ENCODE measurements around the gene FTL. TPM values are rescaled to one million over a fixed set of nuclear protein-coding genes. Genes with fewer than 3 reads are reported as not detected.

FTL gene
- total RNA-seq, 1 donor from 2014 or later: 4,380 TPM

DNA sequence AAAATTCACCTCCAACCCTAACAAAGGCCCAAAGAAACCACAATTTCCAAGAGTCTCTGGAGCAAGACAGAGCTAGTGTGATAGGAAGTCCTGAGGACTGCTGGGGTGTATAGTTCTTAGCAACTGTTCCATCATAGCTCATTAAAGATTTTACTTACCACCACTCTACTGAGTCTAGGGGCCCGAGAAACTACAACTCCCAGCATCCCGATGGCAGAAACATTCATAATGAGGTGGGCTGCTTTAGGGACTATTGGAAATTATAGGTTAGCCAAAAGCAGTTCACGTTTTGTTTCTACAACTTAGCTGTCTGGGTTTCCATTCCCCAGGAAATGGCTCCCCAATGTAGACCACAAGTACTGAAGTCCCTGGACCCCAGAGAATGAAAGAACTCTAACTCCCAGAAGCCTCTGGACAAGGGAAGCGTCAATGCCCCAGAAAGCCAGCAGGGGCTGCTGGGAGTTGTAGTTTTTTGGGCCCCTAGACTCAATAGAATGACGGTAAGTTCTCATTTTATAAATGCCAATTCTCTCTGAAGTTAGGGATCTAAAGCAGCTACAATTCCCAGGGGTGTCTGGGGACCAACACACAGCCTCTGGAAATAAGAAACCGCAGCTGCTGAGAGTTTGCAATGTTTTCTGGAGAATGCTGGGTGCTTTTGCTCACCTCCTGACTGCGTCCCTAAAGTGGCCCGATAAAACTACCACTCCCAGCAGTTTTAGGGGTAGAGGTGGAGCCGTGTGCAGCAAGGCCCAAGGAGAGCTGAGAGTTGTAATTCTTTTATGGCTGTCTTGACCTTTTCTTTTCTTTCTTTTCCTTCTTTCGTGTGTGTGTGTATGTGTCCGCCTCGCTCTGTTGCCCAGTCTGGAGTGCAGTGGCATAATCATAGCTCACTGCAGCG is 11.1 kb downstream of the FTL start:
- Histone ChIP-seq H3K36me3 (peaks cover 0 to 28% of the 10 kb centered on the region in 2 donors), H3K4me1 (peaks cover 15% of the 10 kb centered on the region), H3K4me3 (no peak overlapping the region), H3K27ac (no peak overlapping the region), H3K27me3 (no peaks in the 10 kb centered on the region), H3K9me3 (no peaks in the 10 kb centered on the region)
- intact Hi-C loops (cut with DNase I): loop anchor here (5.0 kb wide), 1 partner anchor 179 kb away; no protein-coding TSS in a partner anchor
- TF ChIP-seq POLR2AphosphoS5 (IDR thresholded peaks at IDR 0.05; ENCODE audit: insufficient read depth in 1 of 2, low read depth in 1 of 2): no peak
- TF ChIP-seq, protein P1, sequence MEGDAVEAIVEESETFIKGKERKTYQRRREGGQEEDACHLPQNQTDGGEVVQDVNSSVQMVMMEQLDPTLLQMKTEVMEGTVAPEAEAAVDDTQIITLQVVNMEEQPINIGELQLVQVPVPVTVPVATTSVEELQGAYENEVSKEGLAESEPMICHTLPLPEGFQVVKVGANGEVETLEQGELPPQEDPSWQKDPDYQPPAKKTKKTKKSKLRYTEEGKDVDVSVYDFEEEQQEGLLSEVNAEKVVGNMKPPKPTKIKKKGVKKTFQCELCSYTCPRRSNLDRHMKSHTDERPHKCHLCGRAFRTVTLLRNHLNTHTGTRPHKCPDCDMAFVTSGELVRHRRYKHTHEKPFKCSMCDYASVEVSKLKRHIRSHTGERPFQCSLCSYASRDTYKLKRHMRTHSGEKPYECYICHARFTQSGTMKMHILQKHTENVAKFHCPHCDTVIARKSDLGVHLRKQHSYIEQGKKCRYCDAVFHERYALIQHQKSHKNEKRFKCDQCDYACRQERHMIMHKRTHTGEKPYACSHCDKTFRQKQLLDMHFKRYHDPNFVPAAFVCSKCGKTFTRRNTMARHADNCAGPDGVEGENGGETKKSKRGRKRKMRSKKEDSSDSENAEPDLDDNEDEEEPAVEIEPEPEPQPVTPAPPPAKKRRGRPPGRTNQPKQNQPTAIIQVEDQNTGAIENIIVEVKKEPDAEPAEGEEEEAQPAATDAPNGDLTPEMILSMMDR (IDR thresholded peaks at IDR 0.05): no peak
- no peak for TF ChIP-seq POLR2A (IDR thresholded peaks at IDR 0.05)
- no peak for DNase-seq (ENCODE audit: extremely low spot score in 2 of 2)

DNA sequence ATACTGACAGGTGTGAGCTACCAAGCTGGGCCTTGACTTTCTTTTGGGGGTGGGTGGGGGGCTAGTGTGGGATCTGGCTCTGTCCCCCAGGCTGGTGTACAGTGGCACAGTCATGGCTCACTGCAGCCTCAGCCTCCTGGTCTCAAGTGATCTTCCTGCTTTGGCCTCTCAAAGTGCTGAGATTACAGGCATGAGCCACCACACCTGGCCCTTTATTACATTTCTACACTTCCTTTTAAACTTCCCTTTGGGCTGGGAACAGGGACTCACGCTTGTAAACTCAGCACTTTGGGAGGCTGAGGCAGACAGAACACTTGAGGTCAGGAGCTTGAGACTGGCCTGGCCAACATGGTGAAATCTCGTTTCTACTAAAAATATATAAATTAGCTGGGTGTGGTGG is 12.0 kb downstream of the FTL start:
- TF ChIP-seq POLR2AphosphoS5 (IDR thresholded peaks at IDR 0.05; ENCODE audit: insufficient read depth in 1 of 2, low read depth in 1 of 2) (no peak), POLR2A (IDR thresholded peaks at IDR 0.05) (no peak)
- TF ChIP-seq, protein P1 (IDR thresholded peaks at IDR 0.05): no peak
- Histone ChIP-seq H3K4me3 (no peak overlapping the region), H3K27ac (no peak overlapping the region), H3K4me1 (peaks cover 15% of the 10 kb centered on the region), H3K27me3 (no peaks in the 10 kb centered on the region), H3K9me3 (no peaks in the 10 kb centered on the region), H3K36me3 (peaks cover 0 to 33% of the 10 kb centered on the region in 2 donors)
- DNase-seq (ENCODE audit: extremely low spot score in 2 of 2): no peak
- intact Hi-C loops (cut with DNase I): loop anchor here (5.0 kb wide), 1 partner anchor 180 kb away; no protein-coding TSS in a partner anchor

DNA sequence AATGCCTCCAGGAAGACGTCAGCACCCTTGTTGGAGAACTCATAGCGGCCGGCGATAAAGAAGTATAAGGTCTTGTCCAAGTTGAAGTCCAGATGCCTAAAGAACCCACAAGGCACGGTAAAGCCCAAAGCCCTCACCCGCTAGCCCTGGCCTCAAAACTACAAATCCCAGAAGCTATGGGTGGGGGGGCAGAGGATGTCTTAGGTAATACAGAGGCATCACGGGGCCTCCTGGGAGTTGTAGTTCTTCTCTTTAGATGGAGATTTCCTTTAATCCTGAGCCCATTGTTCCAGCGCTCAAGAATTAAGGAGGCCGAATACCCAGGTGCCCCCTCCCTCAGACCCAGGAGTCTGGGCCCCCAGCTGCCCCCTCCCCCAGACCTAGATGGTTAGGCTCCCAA is 17.2 kb downstream of the FTL start:
- Histone ChIP-seq H3K4me3 (no peak overlapping the region), H3K4me1 (peaks cover 15% of the 10 kb centered on the region), H3K9me3 (no peaks in the 10 kb centered on the region), H3K27me3 (no peaks in the 10 kb centered on the region), H3K36me3 (peaks cover 0 to 58% of the 10 kb centered on the region in 2 donors), H3K27ac (no peak overlapping the region)
- no peak for DNase-seq (ENCODE audit: extremely low spot score in 2 of 2)
- intact Hi-C loops (cut with DNase I): no loop called here
- TF ChIP-seq POLR2AphosphoS5 (IDR thresholded peaks at IDR 0.05; ENCODE audit: insufficient read depth in 1 of 2, low read depth in 1 of 2) (no peak), POLR2A (IDR thresholded peaks at IDR 0.05) (no peak)
- TF ChIP-seq, protein P1 (IDR thresholded peaks at IDR 0.05): no peak

DNA sequence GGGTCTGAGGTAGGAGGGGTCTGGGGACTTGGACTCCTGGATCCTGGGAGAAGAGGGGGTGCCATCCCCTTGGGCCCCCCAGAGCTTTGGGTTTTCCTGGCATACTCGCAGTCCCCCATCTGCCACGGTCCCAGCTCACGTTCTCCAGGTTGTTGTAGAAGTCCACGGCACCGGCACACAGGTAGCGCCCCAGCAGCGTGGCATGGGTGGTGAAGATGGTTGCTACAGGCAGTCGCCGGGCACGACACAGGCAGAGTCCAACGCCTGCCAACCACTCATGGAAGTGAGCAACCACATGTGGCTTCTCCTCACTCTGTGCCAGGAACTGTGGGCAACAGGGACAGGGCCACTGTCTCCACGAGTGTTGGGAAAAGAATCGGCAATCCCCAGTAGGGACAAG is 20.6 kb downstream of the FTL start:
- no peak for TF ChIP-seq POLR2A (IDR thresholded peaks at IDR 0.05)
- no peak for TF ChIP-seq POLR2AphosphoS5 (IDR thresholded peaks at IDR 0.05; ENCODE audit: insufficient read depth in 1 of 2, low read depth in 1 of 2)
- TF ChIP-seq, protein P1 (IDR thresholded peaks at IDR 0.05): no peak
- H3K27ac ChIP-seq: no peak overlapping the region
- intact Hi-C loops (cut with DNase I): no loop called here
- H3K4me1 ChIP-seq: peaks cover 12% of the 10 kb centered on the region
- no peaks in the 10 kb centered on the region for H3K9me3 ChIP-seq
- H3K36me3 ChIP-seq: peaks cover 0 to 64% of the 10 kb centered on the region in 2 donors
- H3K27me3 ChIP-seq: no peaks in the 10 kb centered on the region
- H3K4me3 ChIP-seq: no peak overlapping the region
- DNase-seq (ENCODE audit: extremely low spot score in 2 of 2): no peak

DNA sequence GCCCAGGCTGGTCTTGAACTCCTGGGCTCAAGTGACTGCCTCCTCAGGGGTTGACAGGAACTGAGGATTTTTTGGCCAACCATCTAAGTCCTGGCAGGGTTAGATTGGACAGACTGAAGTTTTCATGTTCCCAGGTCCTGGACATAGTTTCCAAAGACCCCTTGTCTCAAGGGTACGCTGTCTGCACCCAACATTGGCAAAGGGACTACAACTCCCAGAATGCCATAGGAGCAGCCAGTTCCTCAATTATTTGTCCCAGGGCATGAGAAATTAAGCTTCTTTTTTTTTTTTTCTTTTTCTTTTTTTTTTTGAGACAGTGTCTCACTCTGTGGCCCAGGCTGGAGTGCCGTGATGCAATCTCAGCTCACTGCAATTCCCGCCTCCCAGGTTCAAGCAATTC is 21.1 kb downstream of the FTL start:
- Histone ChIP-seq H3K4me3 (no peak overlapping the region), H3K9me3 (no peaks in the 10 kb centered on the region), H3K27ac (no peak overlapping the region), H3K4me1 (peaks cover 17% of the 10 kb centered on the region), H3K27me3 (no peaks in the 10 kb centered on the region), H3K36me3 (peaks cover 0 to 62% of the 10 kb centered on the region in 2 donors)
- no peak for TF ChIP-seq POLR2AphosphoS5 (IDR thresholded peaks at IDR 0.05; ENCODE audit: insufficient read depth in 1 of 2, low read depth in 1 of 2)
- TF ChIP-seq, protein P1 (IDR thresholded peaks at IDR 0.05): no peak
- TF ChIP-seq POLR2A (IDR thresholded peaks at IDR 0.05): no peak
- intact Hi-C loops (cut with DNase I): no loop called here
- no peak for DNase-seq (ENCODE audit: extremely low spot score in 2 of 2)

Data from vagina (tissue), 2 donors.